Loucy (cell line): ENCODE measurements around the gene VWF.

Experiments
- H2AFZ ChIP-seq: fragments of 200-600 bp; sonication (generic); 2 replicates; pipeline ENCODE4 v1.6.0; 2016; ENCODE audit warnings: antibody characterized with exemption, mild to moderate bottlenecking, low read length, moderate library complexity
- H3F3A ChIP-seq: fragments of 200-600 bp; 2 replicates; pipeline ENCODE4 v1.6.0; 2016; ENCODE audit warnings: antibody characterized with exemption, low read depth, mild to moderate bottlenecking
- H3K27me3 ChIP-seq: fragments of 200-600 bp; sonication (generic); 2 replicates; pipeline ENCODE4 v1.6.1; 2014; ENCODE audit warnings: low read length, mild to moderate bottlenecking; ENCODE audit not compliant: insufficient read depth, poor library complexity, severe bottlenecking
- H3K36me3 ChIP-seq: fragments of 200-600 bp; sonication (generic); 2 replicates; pipeline ENCODE4 v1.6.1; 2016; ENCODE audit warnings: low read length; ENCODE audit not compliant: insufficient read depth
- H3K4me1 ChIP-seq: fragments of 200-600 bp; sonication (generic); 2 replicates; pipeline ENCODE4 v1.5.1; 2014; ENCODE audit warnings: low read length, mild to moderate bottlenecking; ENCODE audit not compliant: insufficient read depth, poor library complexity, severe bottlenecking
- H3K4me2 ChIP-seq: fragments of 200-600 bp; sonication (generic); 2 replicates; pipeline ENCODE4 v1.6.0; 2014; ENCODE audit warnings: antibody characterized with exemption, low read length, low read depth, mild to moderate bottlenecking; ENCODE audit not compliant: poor library complexity, severe bottlenecking
- H3K4me3 ChIP-seq: fragments of 200-600 bp; sonication (generic); 2 replicates; pipeline ENCODE4 v1.5.1; 2014; ENCODE audit warnings: low read length, mild to moderate bottlenecking, mixed read lengths; ENCODE audit not compliant: poor library complexity, severe bottlenecking
- H3K79me2 ChIP-seq: fragments of 200-600 bp; sonication (generic); 2 replicates; pipeline ENCODE4 v1.6.1; 2014; ENCODE audit warnings: low read length; ENCODE audit not compliant: insufficient read depth
- H3K9ac ChIP-seq: fragments of 200-600 bp; sonication (generic); 2 replicates; pipeline ENCODE4 v1.6.0; 2014; ENCODE audit warnings: mild to moderate bottlenecking, low read depth, low read length, moderate library complexity; ENCODE audit not compliant: poor library complexity, severe bottlenecking
- H3K9me2 ChIP-seq: fragments of 200-600 bp; sonication (generic); replicated peaks from 2 replicates; pipeline ENCODE4 v1.6.1; 2016; ENCODE audit warnings: low read depth, low read length, mixed read lengths
- H3K9me3 ChIP-seq: fragments of 200-600 bp; sonication (generic); 2 replicates; pipeline ENCODE4 v1.6.1; 2014; ENCODE audit warnings: mild to moderate bottlenecking, antibody characterized with exemption, low read length, low read depth; ENCODE audit not compliant: insufficient read depth
- H4K20me1 ChIP-seq: fragments of 200-600 bp; sonication (generic); 2 replicates; pipeline ENCODE4 v1.6.0; 2014; ENCODE audit warnings: antibody characterized with exemption, low read length, mild to moderate bottlenecking; ENCODE audit not compliant: insufficient read depth, poor library complexity, severe bottlenecking
- EZH2phosphoT487 ChIP-seq: fragments of 200-600 bp; IDR thresholded peaks from 2 replicates; pipeline ENCODE4 v1.6.1; 2018; ENCODE audit warnings: antibody characterized with exemption, mild to moderate bottlenecking, moderate library complexity, borderline replicate concordance
- TF ChIP-seq, protein P1 (sequence below): fragments of 200-600 bp; sonication (generic); conservative IDR thresholded peaks from 2 replicates; pipeline ENCODE4 v1.5.1; 2014; ENCODE audit warnings: mild to moderate bottlenecking, antibody characterized with exemption, low read length

VWF gene

DNA sequence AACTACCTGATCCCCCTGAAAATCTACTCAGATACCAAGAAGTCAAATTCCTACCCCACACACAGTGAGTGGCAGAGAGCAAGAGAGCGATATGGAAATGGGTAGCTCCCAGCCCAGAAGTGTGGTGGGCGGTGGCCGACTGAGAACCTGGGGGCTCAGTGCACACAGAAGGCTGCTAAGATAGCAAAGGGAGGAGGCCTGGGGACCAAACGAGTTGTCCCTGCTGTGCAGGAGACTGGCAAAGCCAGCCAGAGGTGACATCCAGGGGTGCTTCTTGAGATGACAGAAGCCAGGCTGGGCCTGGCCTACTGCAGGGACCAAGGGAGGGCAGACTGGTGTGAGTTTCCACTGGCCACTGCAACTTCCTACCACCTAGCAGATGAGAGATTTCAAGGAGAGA, 52.9 kb downstream of the VWF start:
- no peaks in the 10 kb centered on the region for H3K9me3 ChIP-seq
- H3K4me2 ChIP-seq: no peak overlapping the region
- H3K4me1 ChIP-seq: peaks cover 41% of the 10 kb centered on the region
- H2AFZ ChIP-seq: no peak overlapping the region
- H3F3A ChIP-seq: peaks cover 6% of the 10 kb centered on the region; the same call in 1 of the 2 replicates
- no peak overlapping the region for H3K4me3 ChIP-seq
- no peaks in the 10 kb centered on the region for H3K9me2 ChIP-seq
- TF ChIP-seq, protein P1, sequence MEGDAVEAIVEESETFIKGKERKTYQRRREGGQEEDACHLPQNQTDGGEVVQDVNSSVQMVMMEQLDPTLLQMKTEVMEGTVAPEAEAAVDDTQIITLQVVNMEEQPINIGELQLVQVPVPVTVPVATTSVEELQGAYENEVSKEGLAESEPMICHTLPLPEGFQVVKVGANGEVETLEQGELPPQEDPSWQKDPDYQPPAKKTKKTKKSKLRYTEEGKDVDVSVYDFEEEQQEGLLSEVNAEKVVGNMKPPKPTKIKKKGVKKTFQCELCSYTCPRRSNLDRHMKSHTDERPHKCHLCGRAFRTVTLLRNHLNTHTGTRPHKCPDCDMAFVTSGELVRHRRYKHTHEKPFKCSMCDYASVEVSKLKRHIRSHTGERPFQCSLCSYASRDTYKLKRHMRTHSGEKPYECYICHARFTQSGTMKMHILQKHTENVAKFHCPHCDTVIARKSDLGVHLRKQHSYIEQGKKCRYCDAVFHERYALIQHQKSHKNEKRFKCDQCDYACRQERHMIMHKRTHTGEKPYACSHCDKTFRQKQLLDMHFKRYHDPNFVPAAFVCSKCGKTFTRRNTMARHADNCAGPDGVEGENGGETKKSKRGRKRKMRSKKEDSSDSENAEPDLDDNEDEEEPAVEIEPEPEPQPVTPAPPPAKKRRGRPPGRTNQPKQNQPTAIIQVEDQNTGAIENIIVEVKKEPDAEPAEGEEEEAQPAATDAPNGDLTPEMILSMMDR: no peak
- TF ChIP-seq EZH2phosphoT487: no peak
- H3K79me2 ChIP-seq: no peaks in the 10 kb centered on the region
- H3K27me3 ChIP-seq: no peaks in the 10 kb centered on the region
- no peaks in the 10 kb centered on the region for H3K36me3 ChIP-seq
- no peaks in the 10 kb centered on the region for H4K20me1 ChIP-seq
- H3K9ac ChIP-seq: no peak overlapping the region

GRCh38 chr12:6070472-6071257, 53.8 kb downstream of the VWF start:
- no peaks in the 10 kb centered on the region for H3K36me3 ChIP-seq
- no peaks in the 10 kb centered on the region for H3K9me3 ChIP-seq
- peaks cover 6% of the 10 kb centered on the region; the same call in 1 of the 2 replicates for H3F3A ChIP-seq
- H3K4me2 ChIP-seq: no peak overlapping the region
- H3K9me2 ChIP-seq: no peaks in the 10 kb centered on the region
- H4K20me1 ChIP-seq: no peaks in the 10 kb centered on the region
- H3K27me3 ChIP-seq: no peaks in the 10 kb centered on the region
- no peak overlapping the region for H3K9ac ChIP-seq
- H3K4me1 ChIP-seq: peaks cover 32% of the 10 kb centered on the region
- H2AFZ ChIP-seq: no peak overlapping the region
- H3K79me2 ChIP-seq: no peaks in the 10 kb centered on the region
- no peak overlapping the region for H3K4me3 ChIP-seq
- TF ChIP-seq, protein P1: no peak
- TF ChIP-seq EZH2phosphoT487: no peak

DNA sequence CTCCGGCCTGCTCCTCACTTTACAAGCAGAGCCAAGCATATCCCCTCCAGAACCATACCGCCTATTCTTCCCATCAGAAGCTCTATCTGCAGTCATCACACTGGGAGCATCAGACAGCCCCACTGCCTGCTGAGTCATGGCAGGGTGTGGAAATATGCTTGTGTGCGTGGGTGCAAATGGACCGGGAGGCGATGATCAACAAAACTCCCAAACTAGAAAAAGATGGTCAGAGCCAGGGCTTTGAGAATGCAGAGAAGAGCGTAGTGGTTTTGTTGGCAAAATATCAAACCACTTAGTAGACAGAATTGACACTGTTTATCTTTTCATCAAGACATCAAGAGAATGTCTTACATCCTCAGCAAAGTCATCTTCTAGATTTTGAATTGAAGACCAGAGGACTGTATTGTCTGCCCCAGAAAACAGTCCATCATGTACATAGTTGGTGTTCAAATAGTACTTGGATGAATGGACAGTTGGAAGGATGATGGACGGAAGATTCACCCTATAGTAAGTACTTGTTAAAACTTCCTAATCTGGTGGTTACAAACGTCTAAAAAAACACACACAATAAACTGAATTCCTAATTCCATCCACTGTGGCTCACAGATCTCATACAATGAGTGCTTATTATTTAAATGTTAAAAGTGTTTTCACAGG, 54.9 kb downstream of the VWF start:
- no peaks in the 10 kb centered on the region for H3K36me3 ChIP-seq
- H3K4me3 ChIP-seq: no peak overlapping the region
- no peak overlapping the region for H3K4me2 ChIP-seq
- H4K20me1 ChIP-seq: no peaks in the 10 kb centered on the region
- no peaks in the 10 kb centered on the region for H3K9me2 ChIP-seq
- no peaks in the 10 kb centered on the region for H3K9me3 ChIP-seq
- TF ChIP-seq, protein P1: no peak
- no peak for TF ChIP-seq EZH2phosphoT487
- H2AFZ ChIP-seq: no peak overlapping the region
- H3K9ac ChIP-seq: no peak overlapping the region
- peaks cover 2% of the 10 kb centered on the region; the same call in 1 of the 2 replicates for H3F3A ChIP-seq
- no peaks in the 10 kb centered on the region for H3K27me3 ChIP-seq
- peaks cover 22% of the 10 kb centered on the region for H3K4me1 ChIP-seq
- H3K79me2 ChIP-seq: no peaks in the 10 kb centered on the region
